8988T (cell line): Measurements from ENCODE around the gene BCHE.
"Not testable (repeated sequence)": the region's sequence is repeated elsewhere in the genome, so short reads cannot be mapped to it uniquely, and the experiment has no call there.

Experiments
- DNase-seq: peaks from one replicate; pipeline ENCODE4 v3.0.0; 2011

Gene BCHE

GRCh38 chr3:165815682-165816081, 21.5 kb downstream of the BCHE start:
- DNase-seq = no peak

- no peak for DNase-seq
These were observed 22.8 kb downstream of the BCHE start for GRCh38 chr3:165814380-165814779.

DNA sequence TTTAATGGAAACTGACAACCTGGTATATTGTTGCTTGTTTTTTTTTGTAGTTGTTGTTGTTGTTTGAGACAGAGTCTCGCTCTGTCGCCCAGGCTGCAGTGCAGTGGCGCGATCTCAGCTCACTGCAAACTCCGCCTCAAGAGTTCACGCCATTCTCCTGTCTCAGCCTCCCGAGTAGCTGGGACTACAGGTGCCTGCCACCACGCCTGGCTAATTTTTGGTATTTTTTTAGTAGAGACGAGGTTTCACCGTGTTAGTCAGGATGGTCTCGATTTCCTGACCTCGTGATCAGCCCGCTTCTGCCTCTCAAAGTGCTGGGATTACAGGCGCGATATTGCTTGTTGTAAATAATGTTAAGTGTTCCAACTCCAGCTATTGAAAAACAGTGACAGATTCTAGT, 29.3 kb downstream of the BCHE start:
- not testable (repeated sequence) for DNase-seq

GRCh38 chr3:165805946-165806561, 31.2 kb downstream of the BCHE start:
- no peak for DNase-seq

GRCh38 chr3:165803471-165803870, 33.8 kb downstream of the BCHE start:
- DNase-seq = no peak

GRCh38 chr3:165800970-165801369, 36.3 kb downstream of the BCHE start:
- no peak for DNase-seq

- no peak for DNase-seq
These were observed 38.2 kb downstream of the BCHE start for GRCh38 chr3:165799026-165799425.

GRCh38 chr3:165797551-165797950, 39.7 kb downstream of the BCHE start:
- no peak for DNase-seq

GRCh38 chr3:165796701-165797100, 40.5 kb downstream of the BCHE start:
- DNase-seq = no peak

GRCh38 chr3:165788531-165788930, 48.7 kb downstream of the BCHE start:
- no peak for DNase-seq

DNA sequence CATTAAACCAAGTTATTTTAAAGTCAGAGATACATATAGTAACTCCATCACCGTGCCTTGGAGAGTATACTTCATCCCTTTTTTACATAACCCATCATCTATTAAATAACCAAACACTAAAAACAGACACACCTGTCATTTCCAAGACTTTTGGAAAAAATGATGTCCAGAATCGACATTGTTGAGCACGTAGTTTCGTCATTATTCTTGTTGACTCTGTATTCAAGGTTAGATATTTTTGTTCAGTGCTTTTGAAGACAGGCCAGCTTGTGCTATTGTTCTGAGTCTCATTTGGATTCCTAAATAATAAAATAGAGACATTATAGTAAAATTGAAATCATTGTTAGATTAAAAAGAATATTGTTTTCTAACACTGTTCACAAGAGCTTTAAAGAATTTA, 51.2 kb downstream of the BCHE start:
- DNase-seq = no peak

- DNase-seq = no peak
These were observed 52.9 kb downstream of the BCHE start for GRCh38 chr3:165784337-165784736.

DNA sequence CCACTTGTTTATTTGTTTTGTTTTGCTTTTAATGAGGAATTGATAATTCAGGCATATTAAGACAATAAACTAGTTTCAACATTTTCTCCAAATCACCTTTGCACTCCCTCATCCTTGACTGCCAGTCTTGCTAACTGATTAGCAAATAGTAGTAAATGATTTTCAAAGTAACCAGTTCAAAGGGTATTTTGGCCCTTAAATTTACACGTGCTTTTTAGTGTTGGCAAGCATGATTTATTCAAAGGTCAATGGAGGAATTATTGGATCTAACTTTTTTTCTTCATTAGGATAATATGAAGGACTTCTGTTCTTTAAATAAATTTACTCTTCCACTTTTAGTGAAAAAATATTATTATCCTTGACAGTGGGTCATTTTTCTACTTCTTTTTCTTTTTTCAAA, 53.8 kb downstream of the BCHE start:
- DNase-seq = no peak

DNA sequence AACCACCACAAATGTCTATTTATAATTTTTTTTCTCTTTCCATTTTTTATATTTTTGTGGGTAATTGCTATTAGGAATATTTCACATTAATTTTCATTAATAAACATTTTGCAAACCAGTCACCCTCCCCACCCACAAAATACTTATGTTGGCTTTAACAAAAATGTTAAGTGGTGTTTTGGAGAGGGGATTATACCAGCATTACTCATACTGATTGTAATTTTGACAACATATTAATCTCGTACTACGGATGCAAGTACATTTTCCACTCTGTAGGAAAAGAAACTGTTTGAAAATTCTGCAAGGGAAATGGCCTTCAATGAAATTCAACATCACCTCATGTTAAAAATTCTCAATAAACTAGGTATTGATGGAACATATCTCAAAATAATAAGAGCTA, 58.3 kb downstream of the BCHE start:
- no peak for DNase-seq

GRCh38 chr3:165778456-165778855, 58.8 kb downstream of the BCHE start:
- DNase-seq = no peak

GRCh38 chr3:165775824-165776223, 61.4 kb downstream of the BCHE start:
- DNase-seq = no peak

DNA sequence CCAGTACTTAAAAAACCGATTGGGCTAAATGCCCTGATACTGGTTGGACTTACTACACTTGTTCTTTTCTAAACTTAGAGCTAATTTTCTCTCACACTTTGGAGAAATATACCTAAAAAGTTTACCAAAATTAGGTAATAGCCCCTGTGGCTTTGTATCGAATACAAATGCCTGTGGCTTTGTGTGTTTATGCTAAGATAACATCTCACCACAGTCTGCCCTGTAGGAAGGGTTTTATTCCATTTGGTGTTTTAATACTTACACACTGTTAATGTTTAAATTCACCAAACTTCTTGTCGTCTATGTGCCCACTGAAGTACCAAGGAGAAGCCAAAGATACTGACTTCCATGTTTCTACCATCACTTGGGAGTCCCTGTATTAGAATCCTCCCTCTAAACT, 66.4 kb downstream of the BCHE start:
- DNase-seq = no peak

DNA sequence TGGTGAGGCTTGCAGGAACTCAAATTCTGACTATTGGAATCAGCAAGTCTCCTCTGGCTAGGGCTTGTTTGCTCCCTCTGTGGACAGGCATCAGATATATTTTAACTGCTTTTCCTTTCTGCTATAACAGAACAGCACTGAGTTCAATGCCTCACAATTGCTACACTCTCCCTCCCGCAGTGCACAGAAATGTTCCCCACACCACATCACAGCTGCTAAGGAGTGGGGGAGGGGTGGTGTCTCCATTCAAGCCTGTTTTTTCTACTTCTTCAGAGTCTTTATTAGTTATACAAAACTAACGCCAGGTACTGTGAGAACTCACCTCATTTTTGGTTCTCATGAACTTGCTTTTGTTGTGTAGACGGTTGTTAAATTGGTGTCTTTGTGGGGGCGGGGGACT, 68.5 kb downstream of the BCHE start:
- DNase-seq = no peak

DNA sequence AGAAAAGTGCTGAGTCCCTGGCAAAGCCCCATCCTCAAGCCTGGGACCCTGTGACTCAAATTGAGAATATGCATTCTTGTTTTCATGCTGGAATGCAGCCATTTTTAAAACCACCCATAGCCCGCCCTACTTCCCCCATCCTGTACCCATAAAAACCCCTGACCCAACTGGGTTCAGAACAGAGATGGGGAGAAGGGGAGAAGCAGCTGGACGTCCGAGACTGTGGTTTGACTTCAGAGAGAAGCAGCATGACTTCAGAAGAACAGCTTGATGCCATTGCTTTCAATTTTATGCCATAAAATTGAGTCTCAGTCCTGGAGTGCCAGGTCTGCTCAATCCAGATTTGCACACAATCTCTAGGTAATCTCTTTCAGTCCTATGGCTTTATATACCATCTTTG, 78.2 kb downstream of the BCHE start:
- DNase-seq = no peak

- DNase-seq = no peak
These were observed 81.7 kb downstream of the BCHE start for GRCh38 chr3:165755571-165755970.

DNA sequence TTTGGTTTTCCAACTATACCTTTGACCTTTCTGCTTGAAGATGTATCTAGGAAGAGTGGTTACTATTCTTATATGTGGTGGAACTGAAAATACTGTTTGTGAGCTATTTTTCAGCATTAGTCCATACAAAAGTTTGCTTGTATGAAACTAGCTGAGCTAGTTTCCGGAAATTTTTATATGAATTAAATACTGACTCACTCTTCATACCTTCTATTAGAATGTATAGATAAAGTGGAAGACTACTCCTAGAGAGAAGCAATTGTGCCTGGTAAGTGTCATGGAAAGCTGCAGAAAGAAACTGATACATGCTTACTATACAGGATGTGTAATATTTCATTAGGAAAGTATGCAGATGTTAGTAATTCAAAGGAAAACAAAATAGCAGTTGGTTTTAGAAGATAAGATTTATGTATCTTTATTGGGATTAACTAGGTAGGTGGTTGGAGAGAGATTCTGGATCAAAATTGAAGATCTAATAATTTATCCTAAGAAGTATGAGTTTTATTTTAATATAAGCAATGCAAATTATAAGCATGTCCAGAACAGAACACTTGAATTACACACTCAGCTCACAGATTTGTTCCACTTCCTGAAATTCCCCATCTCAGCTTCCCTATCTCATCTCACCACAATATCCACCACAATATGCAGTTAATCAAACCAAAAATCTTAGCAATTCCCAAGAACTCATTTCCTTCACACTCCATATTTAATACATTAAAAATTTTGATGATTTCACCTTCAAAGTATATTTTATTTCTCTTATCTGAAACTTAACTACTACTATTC, 82.8 kb downstream of the BCHE start:
- no peak for DNase-seq

DNA sequence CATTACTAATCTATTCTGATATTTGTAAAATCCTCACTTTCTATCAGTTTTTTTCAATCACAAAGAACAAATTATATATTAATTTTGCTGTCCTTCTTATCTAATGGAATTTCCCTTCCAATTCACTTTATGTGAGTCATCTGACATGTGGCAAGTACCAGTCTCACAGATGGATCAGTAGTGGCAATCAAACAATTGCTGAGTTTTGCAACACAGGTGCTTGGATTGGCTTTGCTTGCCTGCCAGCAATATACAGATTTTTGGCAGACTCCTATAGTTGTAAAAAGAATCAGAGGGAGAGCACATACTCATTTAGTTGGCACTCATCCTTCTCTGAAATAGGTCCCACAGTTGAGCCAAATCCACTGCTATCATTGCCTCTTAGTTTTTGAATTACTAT, 83.7 kb downstream of the BCHE start:
- no peak for DNase-seq

DNA sequence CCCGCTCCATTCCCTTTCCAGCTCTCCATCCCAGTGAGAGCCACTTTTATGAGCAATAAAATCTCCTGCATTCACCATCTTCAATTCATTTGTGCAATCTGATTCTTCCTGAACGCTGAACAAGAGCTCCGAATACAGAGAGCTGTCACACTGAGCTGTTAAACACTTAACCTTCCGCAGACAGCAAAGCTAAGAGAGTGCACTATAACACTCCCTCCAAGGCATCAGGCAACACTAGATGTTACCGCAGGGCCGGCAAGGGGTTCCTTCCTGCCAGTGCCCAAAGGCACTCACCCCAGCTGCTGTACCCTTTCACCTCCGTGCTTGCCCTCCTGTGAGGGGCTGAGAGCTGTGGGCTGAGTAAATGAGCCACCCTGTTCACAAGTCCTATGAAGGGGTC, 85.6 kb downstream of the BCHE start:
- DNase-seq = no peak

DNA sequence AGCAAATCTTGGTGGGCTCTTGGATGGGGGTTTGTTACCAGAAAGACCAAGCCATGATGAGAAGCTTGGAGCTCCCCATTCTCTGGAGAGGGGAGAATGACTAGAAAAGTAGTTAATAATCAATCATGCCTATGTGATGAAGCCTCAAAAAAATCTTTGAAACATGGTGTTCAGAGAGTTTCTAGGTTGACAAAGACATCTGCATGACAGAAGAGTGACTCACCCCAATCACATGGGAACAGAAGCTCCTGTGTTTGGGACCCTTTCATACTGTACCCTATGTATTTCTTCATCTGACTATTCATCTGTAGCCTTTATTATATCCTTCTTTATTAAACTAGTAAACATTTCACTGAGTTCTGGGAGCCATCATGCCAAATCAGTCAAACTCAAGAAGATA, 87.4 kb downstream of the BCHE start:
- no peak for DNase-seq

DNA sequence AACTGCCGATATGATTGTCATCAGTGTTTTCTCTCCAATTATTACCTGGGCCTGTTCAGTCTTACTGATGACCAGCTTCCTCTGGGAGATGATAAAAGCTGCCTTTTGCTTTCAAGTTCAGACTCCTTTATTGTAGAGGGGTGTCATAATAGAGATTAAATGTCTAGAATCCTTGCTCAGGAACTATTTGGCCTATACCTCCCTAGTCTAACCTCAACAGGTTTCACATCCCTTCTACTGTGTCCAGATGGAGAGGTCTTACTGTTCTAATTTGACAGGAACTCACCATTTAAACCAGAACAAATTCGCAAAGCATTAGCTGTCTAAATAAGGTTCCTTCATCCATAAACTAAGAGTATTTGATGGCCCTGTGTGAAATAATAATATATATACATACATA, 88.0 kb downstream of the BCHE start:
- no peak for DNase-seq
